Hepatic stellate cell (primary cell): ENCODE measurements around the gene RAB44.

Experiments
- DNase-seq: peaks from one replicate; pipeline ENCODE4 v3.0.0; 2011; ENCODE audit warnings: low spot score

RAB44 gene

GRCh38 chr6:36730424-36731380, 33.1 kb downstream of the RAB44 start:
- DNase-seq = no peak

GRCh38 chr6:36731622-36732310, 34.1 kb downstream of the RAB44 start:
- no peak for DNase-seq

- no peak for DNase-seq
Measured at GRCh38 chr6:36733300-36733699, 35.7 kb downstream of the RAB44 start.

GRCh38 chr6:36734486-36735060, 36.9 kb downstream of the RAB44 start:
- DNase-seq = no peak

GRCh38 chr6:36735110-36736071, 37.8 kb downstream of the RAB44 start:
- peak; percentile 81 for DNase-seq

- DNase-seq = no peak
Measured at GRCh38 chr6:36737043-36737785, 39.6 kb downstream of the RAB44 start.

GRCh38 chr6:36738108-36738507, 40.5 kb downstream of the RAB44 start:
- no peak for DNase-seq

GRCh38 chr6:36739947-36740817, 42.6 kb downstream of the RAB44 start:
- no peak for DNase-seq

GRCh38 chr6:36740818-36741179, 43.2 kb downstream of the RAB44 start:
- no peak for DNase-seq

GRCh38 chr6:36742146-36742545, 44.5 kb downstream of the RAB44 start:
- DNase-seq = no peak

- no peak for DNase-seq
Measured at GRCh38 chr6:36743032-36743431, 45.4 kb downstream of the RAB44 start.

GRCh38 chr6:36743538-36744303, 46.1 kb downstream of the RAB44 start:
- no peak for DNase-seq

GRCh38 chr6:36744304-36744673, 46.7 kb downstream of the RAB44 start:
- DNase-seq = no peak

- DNase-seq = no peak
Measured at GRCh38 chr6:36745283-36745682, 47.7 kb downstream of the RAB44 start.

- no peak for DNase-seq
Measured at GRCh38 chr6:36745836-36746235, 48.2 kb downstream of the RAB44 start.

GRCh38 chr6:36746251-36746650, 48.6 kb downstream of the RAB44 start:
- DNase-seq = no peak

GRCh38 chr6:36749829-36750489, 52.3 kb downstream of the RAB44 start:
- no peak for DNase-seq

GRCh38 chr6:36751091-36751490, 53.5 kb downstream of the RAB44 start:
- no peak for DNase-seq

- DNase-seq = no peak
Measured at GRCh38 chr6:36751833-36752186, 54.2 kb downstream of the RAB44 start.
